Vagina (tissue), 2 donors: ENCODE measurements around the gene PYDC2.

Source experiments
- POLR2A ChIP-seq, 2 donors: fragments of 450-650 bp; IDR thresholded peaks; one replicate each; pipeline ENCODE4 v1.6.1; 2017; ENCODE audit warnings: antibody characterized with exemption in 2 of 2, mild to moderate bottlenecking in 2 of 2, moderate library complexity in 2 of 2
- TF ChIP-seq, protein P1 (sequence below), 3 experiments: fragments of 450-650 bp in 2 of 3; fragments of 200-600 bp in 1 of 3; sonication (generic) in 1 of 3; IDR thresholded peaks; one replicate each; pipeline ENCODE4 v1.5.1; 2017 to 2019; ENCODE audit warnings: antibody characterized with exemption in 3 of 3, mild to moderate bottlenecking in 2 of 3, moderate library complexity in 2 of 3

DNA sequence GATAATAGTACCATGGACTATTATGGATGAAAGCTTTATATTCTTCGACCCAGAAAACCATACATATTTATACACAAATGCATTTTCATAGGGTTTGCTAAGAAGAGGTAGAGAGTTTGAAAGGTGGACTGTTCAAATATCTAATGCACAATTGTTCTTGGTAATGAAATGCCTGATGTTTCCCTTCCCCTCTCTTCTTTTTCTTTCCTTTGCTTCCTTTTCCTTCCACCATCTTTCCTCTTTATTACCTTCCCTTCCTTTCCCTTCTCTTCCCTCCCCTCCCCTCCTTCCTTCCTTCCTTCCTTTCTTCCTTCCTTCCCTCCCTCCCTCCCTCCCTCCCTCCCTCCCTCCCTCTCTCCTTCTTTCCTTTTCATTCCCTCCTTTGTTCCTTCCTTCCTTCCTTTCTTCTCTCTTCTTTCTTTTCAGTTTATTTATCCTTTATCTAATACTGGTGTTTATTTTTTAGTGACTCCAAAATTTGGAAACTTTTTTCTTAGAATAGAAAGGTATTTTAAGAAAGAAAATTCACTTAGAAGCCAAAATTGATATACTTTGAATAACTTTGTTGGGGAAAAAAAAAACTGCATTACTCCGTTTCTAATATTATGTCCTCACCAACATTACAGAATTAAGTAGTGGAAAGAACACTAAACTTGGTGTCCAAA, 22.7 kb upstream of the PYDC2 start:
- TF ChIP-seq, protein P1, sequence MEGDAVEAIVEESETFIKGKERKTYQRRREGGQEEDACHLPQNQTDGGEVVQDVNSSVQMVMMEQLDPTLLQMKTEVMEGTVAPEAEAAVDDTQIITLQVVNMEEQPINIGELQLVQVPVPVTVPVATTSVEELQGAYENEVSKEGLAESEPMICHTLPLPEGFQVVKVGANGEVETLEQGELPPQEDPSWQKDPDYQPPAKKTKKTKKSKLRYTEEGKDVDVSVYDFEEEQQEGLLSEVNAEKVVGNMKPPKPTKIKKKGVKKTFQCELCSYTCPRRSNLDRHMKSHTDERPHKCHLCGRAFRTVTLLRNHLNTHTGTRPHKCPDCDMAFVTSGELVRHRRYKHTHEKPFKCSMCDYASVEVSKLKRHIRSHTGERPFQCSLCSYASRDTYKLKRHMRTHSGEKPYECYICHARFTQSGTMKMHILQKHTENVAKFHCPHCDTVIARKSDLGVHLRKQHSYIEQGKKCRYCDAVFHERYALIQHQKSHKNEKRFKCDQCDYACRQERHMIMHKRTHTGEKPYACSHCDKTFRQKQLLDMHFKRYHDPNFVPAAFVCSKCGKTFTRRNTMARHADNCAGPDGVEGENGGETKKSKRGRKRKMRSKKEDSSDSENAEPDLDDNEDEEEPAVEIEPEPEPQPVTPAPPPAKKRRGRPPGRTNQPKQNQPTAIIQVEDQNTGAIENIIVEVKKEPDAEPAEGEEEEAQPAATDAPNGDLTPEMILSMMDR (IDR thresholded peaks at IDR 0.05), result no peak
- no peak for TF ChIP-seq POLR2A (IDR thresholded peaks at IDR 0.05)
